HUES6 (cell line): ENCODE results near the gene MAML2.

Experiments used
- H3K27ac ChIP-seq: 2 replicates; pipeline ENCODE4 v1.7.0; 2013; ENCODE audit warnings: low read depth, mild to moderate bottlenecking, low read length, inconsistent platforms
- H3K27me3 ChIP-seq: 2 replicates; pipeline ENCODE4 v1.6.1; 2013; ENCODE audit warnings: low read length; ENCODE audit not compliant: control insufficient read depth, insufficient read depth
- H3K36me3 ChIP-seq: 2 replicates; pipeline ENCODE4 v1.6.1; 2013; ENCODE audit warnings: low read length; ENCODE audit not compliant: control insufficient read depth, insufficient read depth
- H3K4me1 ChIP-seq: 2 replicates; pipeline ENCODE4 v1.6.1; 2013; ENCODE audit warnings: low read length; ENCODE audit not compliant: control insufficient read depth, insufficient read depth
- H3K4me3 ChIP-seq: 2 replicates; pipeline ENCODE4 v1.5.1; 2013; ENCODE audit warnings: low read depth, low read length
- H3K9ac ChIP-seq: one replicate; pipeline ENCODE4 v1.6.1; 2013; ENCODE audit warnings: mild to moderate bottlenecking, low read length
- H3K9me3 ChIP-seq: 2 replicates; pipeline ENCODE4 v1.6.1; 2013; ENCODE audit warnings: low read depth, low read length; ENCODE audit not compliant: control insufficient read depth, insufficient read depth

Gene MAML2

DNA sequence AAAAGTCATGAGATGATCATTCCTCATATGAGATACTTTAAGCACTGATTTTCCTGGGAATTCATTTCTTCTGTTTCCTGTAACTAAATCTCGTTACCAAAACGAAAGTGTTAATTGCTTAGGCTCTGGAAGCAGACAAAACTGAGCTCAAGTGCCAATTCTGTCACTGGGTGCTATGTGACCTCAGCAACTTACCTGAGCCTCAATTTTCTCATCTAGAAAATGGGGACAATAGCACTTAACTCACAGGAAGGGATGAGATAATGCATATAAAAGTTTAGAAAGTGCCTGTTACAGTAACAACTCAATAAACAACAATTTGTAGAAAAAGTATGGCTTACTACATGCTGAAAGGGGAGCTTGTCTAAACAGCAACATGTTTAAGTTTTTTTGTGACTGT is 248.8 kb downstream of the MAML2 start:
- no peaks in the 10 kb centered on the region for H3K27me3 ChIP-seq
- peaks cover 5% of the 10 kb centered on the region; the same call in 1 of the 2 replicates for H3K36me3 ChIP-seq
- H3K27ac ChIP-seq = no peak overlapping the region
- no peak overlapping the region for H3K9ac ChIP-seq
- H3K4me1 ChIP-seq = peaks cover 26% of the 10 kb centered on the region; the same call in 1 of the 2 replicates
- H3K9me3 ChIP-seq = no peaks in the 10 kb centered on the region
- no peak overlapping the region for H3K4me3 ChIP-seq

DNA sequence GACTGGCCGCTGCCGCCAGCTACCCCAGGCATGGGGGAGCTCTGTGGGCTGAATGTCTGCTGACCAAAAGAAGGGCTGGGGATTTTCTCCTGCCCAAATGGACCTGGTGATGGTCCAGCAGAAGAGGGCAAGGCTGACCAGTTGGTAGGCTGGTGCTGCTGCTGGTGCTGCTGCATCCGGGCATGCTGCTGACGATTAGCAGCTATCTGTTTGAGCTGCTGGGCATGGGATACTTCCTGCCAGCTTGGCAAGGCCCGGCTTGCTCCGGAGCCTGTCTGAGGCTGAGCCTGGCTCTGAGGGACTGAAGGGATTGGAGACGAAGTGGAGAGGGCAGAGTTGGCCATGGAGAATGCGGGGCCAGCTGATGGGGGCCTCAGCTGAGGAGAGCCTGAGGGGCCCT is 250.5 kb downstream of the MAML2 start:
- Histone ChIP-seq H3K36me3 (peaks cover 5% of the 10 kb centered on the region; the same call in 1 of the 2 replicates), H3K4me3 (no peak overlapping the region), H3K9ac (no peak overlapping the region), H3K27me3 (no peaks in the 10 kb centered on the region), H3K9me3 (no peaks in the 10 kb centered on the region), H3K27ac (no peak overlapping the region), H3K4me1 (peaks cover 12% of the 10 kb centered on the region; the same call in 1 of the 2 replicates)

GRCh38 chr11:96091476-96091875 is 251.5 kb downstream of the MAML2 start:
- Histone ChIP-seq H3K27me3 (no peaks in the 10 kb centered on the region), H3K9me3 (no peaks in the 10 kb centered on the region), H3K4me1 (peaks cover 12% of the 10 kb centered on the region; the same call in 1 of the 2 replicates), H3K36me3 (peaks cover 5% of the 10 kb centered on the region; the same call in 1 of the 2 replicates), H3K4me3 (no peak overlapping the region), H3K27ac (no peak overlapping the region), H3K9ac (no peak overlapping the region)

DNA sequence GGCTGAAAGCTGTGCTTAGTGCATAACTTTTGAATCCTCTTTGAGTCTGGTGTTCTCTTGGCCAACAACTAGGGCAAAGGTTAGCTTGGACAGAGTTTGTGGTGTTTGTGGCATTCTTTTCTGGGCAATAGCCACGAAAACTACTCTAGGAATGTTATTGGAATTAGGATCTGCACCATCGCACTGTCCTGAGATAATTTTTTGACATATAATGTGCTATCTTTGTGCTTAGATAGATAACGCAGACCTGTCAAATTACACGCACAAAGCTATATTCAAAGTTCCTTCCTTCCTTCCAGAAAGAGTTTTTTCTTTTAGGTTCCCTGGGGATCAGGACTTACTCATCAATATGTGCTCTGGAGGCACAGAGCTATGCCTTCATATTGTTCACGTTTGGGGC is 252.3 kb downstream of the MAML2 start:
- Histone ChIP-seq H3K27ac (no peak overlapping the region), H3K27me3 (no peaks in the 10 kb centered on the region), H3K4me3 (no peak overlapping the region), H3K36me3 (peaks cover 5% of the 10 kb centered on the region; the same call in 1 of the 2 replicates), H3K9me3 (no peaks in the 10 kb centered on the region), H3K9ac (no peak overlapping the region), H3K4me1 (peaks cover 8% of the 10 kb centered on the region; the same call in 1 of the 2 replicates)

DNA sequence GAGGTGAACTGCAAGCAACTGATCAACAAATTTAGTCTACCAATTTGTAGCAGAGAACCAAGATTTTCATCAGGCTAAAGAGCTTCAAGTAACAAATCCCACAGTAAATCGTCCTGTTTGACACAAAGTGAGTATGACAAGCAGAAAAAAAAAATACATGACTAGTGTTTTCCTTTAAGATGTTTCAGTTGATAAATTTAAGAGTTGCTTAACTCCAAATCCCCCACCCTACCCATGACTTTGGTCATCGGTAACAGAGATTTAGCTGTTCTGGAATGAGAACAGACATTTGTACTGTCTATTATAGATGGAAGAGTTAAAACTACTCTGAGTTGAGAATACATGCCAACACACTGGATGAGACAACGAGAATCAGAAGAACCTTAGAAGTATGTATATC is 254.1 kb downstream of the MAML2 start:
- Histone ChIP-seq H3K36me3 (peaks cover 5% of the 10 kb centered on the region; the same call in 1 of the 2 replicates), H3K4me3 (no peak overlapping the region), H3K9ac (no peak overlapping the region), H3K9me3 (no peaks in the 10 kb centered on the region), H3K27me3 (no peaks in the 10 kb centered on the region), H3K27ac (no peak overlapping the region), H3K4me1 (peaks cover 6% of the 10 kb centered on the region; the same call in 1 of the 2 replicates)

DNA sequence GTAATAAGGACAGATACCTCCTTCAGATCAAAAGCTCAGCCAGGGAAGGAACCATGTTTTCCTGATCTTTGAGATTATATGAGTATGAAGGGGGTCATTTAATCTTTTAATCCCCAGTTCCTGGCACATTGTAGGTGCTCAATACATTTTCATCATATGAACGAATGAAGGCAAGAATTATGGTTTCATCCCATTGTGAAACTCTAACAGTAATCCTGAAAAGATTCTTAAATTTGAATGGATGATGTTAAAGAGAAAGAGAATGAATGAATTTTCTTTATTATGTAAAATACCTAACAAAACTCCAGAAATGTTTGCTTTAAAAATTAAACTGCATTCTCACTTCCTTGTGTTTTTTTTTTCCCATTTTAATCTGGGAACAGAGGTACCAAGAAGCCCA is 256.9 kb downstream of the MAML2 start:
- no peaks in the 10 kb centered on the region for H3K9me3 ChIP-seq
- no peaks in the 10 kb centered on the region for H3K36me3 ChIP-seq
- no peak overlapping the region for H3K27ac ChIP-seq
- no peaks in the 10 kb centered on the region for H3K27me3 ChIP-seq
- no peak overlapping the region for H3K4me3 ChIP-seq
- peaks cover 28% of the 10 kb centered on the region for H3K4me1 ChIP-seq
- no peak overlapping the region for H3K9ac ChIP-seq

DNA sequence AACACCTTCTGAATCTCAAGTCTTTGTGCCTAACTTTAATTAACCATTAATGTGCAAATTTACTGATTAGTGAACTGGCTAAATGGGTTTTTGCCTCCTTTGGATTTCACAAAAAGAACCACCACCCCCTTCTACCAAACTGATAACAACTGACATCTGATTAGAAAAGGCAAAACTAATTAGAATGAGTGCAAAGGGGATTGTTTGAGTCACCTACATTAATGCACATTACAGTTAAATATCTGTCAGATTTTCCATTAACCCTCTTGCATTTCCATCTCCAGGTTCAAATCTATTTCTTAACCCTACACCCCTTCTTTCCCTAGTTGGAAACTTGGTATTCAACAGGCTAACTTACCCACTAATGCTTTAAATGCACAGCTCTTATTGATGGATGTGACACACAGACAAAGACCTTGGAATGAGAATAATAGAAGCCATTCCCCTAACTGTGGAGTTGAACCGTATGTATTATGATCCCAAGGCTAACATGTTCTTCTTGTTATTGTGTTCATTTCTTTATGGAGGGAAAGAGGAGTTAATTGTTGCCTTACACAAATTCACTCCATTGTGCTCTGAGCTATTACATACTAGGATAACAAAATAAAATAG is 257.6 kb downstream of the MAML2 start:
- H3K9me3 ChIP-seq = no peaks in the 10 kb centered on the region
- peaks cover 35% of the 10 kb centered on the region for H3K4me1 ChIP-seq

DNA sequence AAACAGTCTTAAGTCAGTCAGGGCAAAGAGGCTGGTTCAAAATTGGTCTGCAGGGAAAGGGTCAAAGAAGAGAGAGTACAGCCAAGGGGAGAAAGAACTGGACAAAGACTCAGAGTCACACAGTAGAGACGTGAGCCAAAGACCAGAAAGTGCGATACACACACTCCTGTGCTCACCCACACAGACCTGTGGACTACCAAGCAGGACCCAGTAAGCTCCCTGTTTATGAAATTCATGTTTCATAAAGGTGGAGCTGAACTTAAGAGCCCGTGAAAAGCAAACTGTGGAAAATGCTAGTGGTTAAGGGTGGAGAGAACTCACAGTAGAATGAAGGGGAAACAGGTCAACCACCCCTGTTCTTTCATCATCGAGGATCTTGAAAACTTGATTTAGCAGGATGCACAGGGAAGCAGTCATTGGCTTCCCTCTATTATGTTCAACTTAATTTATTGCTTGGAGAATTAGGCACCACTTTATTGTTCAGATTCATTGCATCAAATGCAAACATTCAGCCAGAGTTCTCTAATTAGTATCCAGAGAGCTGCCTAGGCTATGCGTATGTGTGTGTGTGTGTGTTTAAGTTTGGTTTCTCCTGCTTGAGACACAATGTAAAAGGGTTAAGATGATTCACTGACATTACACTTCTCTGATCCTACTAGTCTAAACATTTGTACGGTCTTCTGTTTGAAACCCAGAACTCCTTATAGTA is 258.2 kb downstream of the MAML2 start:
- Histone ChIP-seq H3K9ac (no peak overlapping the region), H3K36me3 (no peaks in the 10 kb centered on the region), H3K27me3 (no peaks in the 10 kb centered on the region), H3K4me3 (no peak overlapping the region), H3K9me3 (no peaks in the 10 kb centered on the region), H3K4me1 (peaks cover 37% of the 10 kb centered on the region), H3K27ac (no peak overlapping the region)

More for the DNA sequence above, 257.6 kb downstream of the MAML2 start:
- no peaks in the 10 kb centered on the region for H3K27me3 ChIP-seq
- H3K27ac ChIP-seq = no peak overlapping the region
- no peak overlapping the region for H3K4me3 ChIP-seq
- H3K9ac ChIP-seq = no peak overlapping the region
- H3K36me3 ChIP-seq = no peaks in the 10 kb centered on the region

GRCh38 chr11:96082936-96083335 is 260.1 kb downstream of the MAML2 start:
- Histone ChIP-seq H3K36me3 (no peaks in the 10 kb centered on the region), H3K9me3 (no peaks in the 10 kb centered on the region), H3K27ac (no peak overlapping the region), H3K4me3 (no peak overlapping the region), H3K27me3 (no peaks in the 10 kb centered on the region), H3K4me1 (peaks cover 37% of the 10 kb centered on the region), H3K9ac (no peak overlapping the region)

DNA sequence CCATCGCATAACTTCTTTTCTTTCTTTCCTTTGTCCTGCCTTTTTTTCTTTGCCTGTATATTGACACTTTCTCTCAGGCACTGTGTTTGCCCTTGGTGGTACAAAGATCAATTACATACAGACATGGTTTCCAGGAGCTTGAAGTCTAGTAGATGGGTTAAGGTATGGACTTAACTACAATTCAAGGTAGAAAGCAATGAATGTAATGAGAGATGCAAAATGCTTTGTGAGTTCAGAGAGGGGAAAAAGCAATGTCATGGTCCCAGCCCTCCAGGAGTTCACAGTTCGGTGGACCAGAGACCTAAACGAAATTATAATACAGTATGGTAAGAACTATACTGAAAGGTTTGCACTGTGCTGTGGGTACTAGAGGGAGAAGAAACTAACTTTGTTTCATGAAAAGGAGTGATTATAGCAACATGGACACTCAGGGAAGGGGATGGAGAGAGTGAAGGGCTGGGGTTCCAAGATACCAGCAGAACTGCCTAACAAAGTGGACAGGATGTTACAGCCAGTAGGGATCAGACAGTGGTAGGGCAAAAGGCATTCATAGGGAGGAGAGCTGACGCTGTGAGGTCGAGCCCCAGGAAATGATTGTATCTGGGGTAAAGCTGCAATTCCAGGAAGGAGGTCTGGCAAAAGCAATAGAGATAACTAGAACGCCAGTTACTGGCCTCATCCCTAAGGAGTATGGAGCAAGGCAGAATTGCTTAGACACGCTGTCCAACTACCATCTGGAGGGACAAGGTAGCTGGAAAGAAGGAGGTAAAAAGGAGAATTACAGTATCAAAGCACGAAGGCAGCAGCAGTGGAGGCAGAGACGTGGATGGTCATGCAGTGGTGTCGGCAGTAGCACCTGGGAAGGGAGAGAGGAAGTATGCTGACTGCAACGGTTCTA is 260.7 kb downstream of the MAML2 start:
- Histone ChIP-seq H3K4me3 (no peak overlapping the region), H3K36me3 (no peaks in the 10 kb centered on the region)

More for the DNA sequence above, 260.7 kb downstream of the MAML2 start:
- Histone ChIP-seq H3K27ac (no peak overlapping the region), H3K9ac (no peak overlapping the region), H3K4me1 (peaks cover 37% of the 10 kb centered on the region), H3K27me3 (no peaks in the 10 kb centered on the region), H3K9me3 (no peaks in the 10 kb centered on the region)
